ENCODE results near the gene PADI3. TPM values are rescaled to one million over a fixed set of nuclear protein-coding genes. Genes with fewer than 3 reads are reported as not detected.

Gene PADI3
- total RNA-seq, 3 donors from 2014 or later, result not detected

DNA sequence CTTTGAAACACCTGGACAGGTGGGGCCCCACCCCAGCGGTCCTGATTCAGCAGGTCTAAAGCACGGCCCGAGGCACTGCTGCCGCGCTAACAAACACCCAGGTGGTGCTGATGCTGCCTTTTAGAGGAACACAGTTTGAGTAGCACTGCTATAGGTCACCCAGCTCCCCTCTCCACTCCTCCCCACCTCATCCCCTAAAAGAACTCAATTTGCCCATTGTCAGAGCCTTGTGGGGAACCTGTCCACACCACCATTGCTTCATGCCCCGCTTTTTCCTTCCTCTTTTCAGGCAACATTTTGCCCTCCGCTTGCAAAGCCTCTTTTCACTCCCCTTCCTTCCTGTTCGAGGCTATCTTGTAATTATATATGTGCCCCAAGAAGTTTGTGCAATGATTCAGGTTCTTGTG is 32.9 kb downstream of the PADI3 start:
- Mint-ChIP-seq H3K4me1 (ENCODE audit: low read depth) (no peaks in the 10 kb centered on the region), H3K9me3 (no peaks in the 10 kb centered on the region), H3K4me3 (no peak overlapping the region), H3K27me3 (ENCODE audit: low read depth) (peaks cover 17% of the 10 kb centered on the region), H3K36me3 (ENCODE audit: insufficient read depth) (no peaks in the 10 kb centered on the region)
- ATAC-seq, result no peak
- no peak for DNase-seq

DNA sequence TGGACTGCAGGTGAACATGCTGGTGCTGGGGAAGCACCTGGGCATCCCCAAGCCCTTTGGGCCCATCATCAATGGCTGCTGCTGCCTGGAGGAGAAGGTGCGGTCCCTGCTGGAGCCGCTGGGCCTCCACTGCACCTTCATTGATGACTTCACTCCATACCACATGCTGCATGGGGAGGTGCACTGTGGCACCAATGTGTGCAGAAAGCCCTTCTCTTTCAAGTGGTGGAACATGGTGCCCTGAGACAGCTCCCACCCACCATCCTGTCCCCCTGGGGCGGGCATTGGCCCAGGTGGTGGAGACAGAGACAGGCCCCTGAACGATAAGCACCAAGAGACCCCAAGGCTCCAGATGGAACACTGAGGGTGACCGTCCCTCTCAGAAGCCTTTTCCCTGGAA is 33.9 kb downstream of the PADI3 start:
- Mint-ChIP-seq H3K4me3 (no peak overlapping the region), H3K4me1 (ENCODE audit: low read depth) (no peaks in the 10 kb centered on the region), H3K27me3 (ENCODE audit: low read depth) (peaks cover 17% of the 10 kb centered on the region), H3K9me3 (no peaks in the 10 kb centered on the region), H3K36me3 (ENCODE audit: insufficient read depth) (no peaks in the 10 kb centered on the region)
- no peak for DNase-seq
- ATAC-seq, result no peak

DNA sequence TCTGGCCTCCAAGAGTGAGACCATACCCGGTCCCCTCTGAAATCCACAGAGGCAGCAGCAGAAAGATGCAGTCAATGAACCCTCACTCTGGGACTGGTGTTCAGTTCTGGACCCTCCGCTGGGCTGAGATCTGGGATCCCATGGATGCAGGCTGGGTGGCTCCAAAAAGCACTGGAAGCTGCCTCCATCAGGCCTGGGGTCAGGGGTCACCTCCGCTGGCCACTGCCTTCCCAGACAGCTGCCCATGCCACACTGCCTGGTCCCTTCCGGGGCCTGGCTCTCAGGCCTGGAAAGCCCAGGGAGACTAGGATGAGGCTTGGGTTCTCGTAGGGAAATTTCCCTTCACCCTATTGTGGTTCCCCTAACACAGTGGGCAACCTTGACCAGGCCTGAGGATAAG is 37.7 kb downstream of the PADI3 start:
- no peak overlapping the region for H3K4me3 Mint-ChIP-seq
- ATAC-seq, result no peak
- H3K27me3 Mint-ChIP-seq (ENCODE audit: low read depth), result peaks cover 8% of the 10 kb centered on the region

DNA sequence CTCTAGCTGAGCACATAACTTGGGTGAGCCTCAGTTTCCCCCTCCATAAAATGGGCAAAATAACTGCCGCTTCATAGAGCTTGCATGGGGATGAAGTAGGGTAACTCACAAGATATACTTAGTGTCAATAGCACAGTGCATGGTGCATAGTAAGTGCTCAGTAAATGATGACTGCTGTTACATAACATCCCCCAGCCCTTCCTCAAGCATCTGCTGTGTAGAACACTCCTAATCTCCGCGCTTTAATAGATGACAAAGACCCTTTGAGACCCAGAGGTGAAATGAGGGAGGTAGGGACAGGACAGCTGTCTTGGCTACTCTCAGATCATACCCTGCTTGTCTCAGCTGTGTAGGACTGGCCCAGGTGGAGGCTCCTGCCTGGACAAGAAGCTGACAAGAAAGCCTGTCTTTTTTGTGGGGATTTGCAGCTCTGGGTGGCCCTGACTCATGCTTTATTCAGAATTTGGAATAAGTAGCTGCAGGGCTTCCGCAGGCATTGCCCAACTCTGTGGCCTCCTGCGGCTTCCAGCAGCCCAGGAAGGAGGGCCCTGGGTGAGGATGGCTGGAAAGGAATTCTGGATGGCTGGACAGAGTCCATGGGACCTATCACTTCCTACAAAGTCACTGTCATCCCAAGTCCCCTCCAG is 38.4 kb downstream of the PADI3 start:
- no peak for DNase-seq
- Mint-ChIP-seq H3K4me3 (no peak overlapping the region), H3K9me3 (no peaks in the 10 kb centered on the region), H3K36me3 (ENCODE audit: insufficient read depth) (no peaks in the 10 kb centered on the region), H3K4me1 (ENCODE audit: low read depth) (no peaks in the 10 kb centered on the region), H3K27me3 (ENCODE audit: low read depth) (peaks cover 6% of the 10 kb centered on the region)
- ATAC-seq, result no peak

More for the DNA sequence above, 37.7 kb downstream of the PADI3 start:
- H3K36me3 Mint-ChIP-seq (ENCODE audit: insufficient read depth), result no peaks in the 10 kb centered on the region
- H3K9me3 Mint-ChIP-seq, result no peaks in the 10 kb centered on the region
- DNase-seq, result no peak
- H3K4me1 Mint-ChIP-seq (ENCODE audit: low read depth), result no peaks in the 10 kb centered on the region

DNA sequence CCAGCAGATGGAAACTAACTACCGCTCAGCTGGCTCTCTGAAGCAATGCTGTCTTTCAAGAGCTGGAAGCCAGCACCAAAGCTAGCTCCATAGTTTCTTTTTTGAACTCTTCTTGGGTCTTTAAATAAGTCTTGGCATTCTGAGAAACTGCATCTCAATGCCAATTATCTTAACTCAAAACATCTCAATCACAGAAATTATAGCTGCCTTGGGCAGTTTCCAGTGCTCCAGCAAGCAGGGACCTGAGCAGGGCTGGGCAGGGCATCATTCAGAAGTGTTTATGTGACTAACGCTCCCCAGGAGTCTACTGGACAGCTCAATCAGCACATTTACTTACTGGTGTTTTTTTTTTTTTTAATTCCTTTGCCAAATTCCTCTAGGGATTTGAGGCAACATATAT is 40.8 kb downstream of the PADI3 start:
- no peaks in the 10 kb centered on the region for H3K36me3 Mint-ChIP-seq (ENCODE audit: insufficient read depth)
- no peaks in the 10 kb centered on the region for H3K4me1 Mint-ChIP-seq (ENCODE audit: low read depth)
- H3K9me3 Mint-ChIP-seq, result no peaks in the 10 kb centered on the region
- H3K27me3 Mint-ChIP-seq (ENCODE audit: low read depth), result peaks cover 9% of the 10 kb centered on the region
- no peak for ATAC-seq
- H3K4me3 Mint-ChIP-seq, result no peak overlapping the region
- DNase-seq, result no peak

DNA sequence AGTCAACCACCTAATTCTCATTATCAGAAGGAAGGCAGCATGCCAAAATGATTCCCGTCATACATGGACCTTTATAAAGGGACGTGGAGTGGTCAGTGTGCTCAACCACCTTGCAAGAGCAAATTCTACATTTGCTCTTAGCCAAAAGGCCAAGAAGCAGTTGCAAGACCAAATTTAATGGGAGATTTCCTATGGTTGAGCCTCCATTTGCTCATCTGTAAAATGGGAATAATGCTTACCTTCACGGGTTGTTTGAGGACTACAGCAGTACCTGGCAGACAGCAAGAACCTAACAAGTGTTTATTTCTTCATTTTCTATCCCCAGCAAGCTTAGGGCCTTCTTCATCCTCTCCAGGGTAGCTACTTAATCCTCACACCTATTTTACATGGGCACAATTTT is 41.7 kb downstream of the PADI3 start:
- no peak for ATAC-seq
- Mint-ChIP-seq H3K9me3 (no peaks in the 10 kb centered on the region), H3K4me1 (ENCODE audit: low read depth) (no peaks in the 10 kb centered on the region), H3K27me3 (ENCODE audit: low read depth) (peaks cover 11% of the 10 kb centered on the region), H3K4me3 (no peak overlapping the region), H3K36me3 (ENCODE audit: insufficient read depth) (no peaks in the 10 kb centered on the region)
- no peak for DNase-seq

DNA sequence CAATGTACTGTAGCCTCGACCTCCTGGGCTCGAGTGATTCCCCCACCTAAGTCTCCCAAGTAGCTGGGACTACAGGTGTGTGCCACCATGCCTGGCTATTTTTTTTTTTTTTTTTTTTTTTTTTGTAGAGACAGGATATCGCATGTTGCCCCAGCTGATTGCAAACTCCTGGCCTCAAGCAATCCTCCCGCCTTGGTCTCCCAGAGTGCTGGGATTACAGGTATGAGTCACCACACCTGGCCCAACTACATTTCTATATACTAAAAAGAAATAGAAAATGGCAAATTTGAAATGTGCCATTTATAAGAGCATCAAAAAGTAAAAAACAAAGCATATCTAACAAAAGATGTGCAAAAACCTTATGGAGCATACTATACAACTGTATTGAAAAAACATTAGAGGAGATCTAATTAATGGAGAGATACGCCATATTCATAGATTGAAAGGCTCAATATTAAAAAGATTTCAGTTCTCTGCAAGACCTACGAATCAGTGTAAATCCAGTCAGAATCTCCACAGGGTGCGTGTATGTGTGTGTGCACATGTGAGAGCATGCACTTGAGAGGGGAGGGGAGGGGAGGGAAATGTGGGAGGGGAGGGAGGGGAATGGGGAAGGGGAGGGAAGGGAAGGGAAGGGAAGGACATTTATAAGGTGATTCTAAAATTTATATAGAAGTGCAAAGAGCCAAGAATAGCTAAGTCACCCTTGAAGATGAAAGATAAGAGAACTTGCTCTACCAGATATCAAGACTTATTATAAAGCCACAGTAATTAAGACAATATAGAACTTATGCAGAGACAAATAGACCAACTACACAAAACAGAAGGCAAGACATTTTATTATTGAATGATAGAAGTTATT is 43.6 kb downstream of the PADI3 start:
- Mint-ChIP-seq H3K4me3 (no peak overlapping the region), H3K4me1 (ENCODE audit: low read depth) (no peaks in the 10 kb centered on the region), H3K27me3 (ENCODE audit: low read depth) (peaks cover 11% of the 10 kb centered on the region), H3K9me3 (no peaks in the 10 kb centered on the region), H3K36me3 (ENCODE audit: insufficient read depth) (no peaks in the 10 kb centered on the region)
- DNase-seq, result no peak
- no peak for ATAC-seq

DNA sequence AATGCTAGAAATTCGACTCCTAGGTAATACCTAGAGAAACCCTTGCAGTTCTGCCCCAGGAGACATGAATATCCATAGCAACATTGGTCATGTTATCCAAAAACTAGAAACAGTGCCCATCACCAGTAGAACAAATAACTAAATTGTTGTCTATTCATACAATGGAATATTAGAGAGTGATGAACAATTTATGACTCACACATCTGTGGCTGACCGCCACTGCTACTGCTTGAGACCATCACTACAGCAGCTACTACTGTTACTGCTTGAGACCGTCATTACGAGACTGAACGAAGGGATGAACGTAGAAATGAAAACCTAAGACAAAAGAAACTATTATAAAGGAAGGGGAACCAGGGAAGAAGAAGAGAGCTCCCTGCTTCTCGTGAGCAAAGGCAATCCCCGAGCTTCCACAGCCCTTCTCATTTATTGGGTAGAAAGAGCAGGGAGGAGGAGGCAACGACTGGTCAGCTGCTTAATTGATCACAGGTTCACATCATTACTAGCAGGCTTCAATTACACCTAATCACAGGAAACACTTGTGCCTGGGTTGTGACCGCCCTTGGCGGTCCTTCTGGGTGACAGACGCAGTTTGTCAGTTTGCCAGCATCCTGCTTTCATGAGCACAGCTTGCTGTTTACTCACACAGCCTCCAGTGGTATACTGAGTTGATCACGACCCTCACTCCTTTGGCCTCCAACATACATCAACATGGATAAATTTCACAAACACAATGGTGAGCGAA is 45.0 kb downstream of the PADI3 start:
- Mint-ChIP-seq H3K4me1 (ENCODE audit: low read depth) (no peaks in the 10 kb centered on the region), H3K27me3 (ENCODE audit: low read depth) (peaks cover 15% of the 10 kb centered on the region)

DNA sequence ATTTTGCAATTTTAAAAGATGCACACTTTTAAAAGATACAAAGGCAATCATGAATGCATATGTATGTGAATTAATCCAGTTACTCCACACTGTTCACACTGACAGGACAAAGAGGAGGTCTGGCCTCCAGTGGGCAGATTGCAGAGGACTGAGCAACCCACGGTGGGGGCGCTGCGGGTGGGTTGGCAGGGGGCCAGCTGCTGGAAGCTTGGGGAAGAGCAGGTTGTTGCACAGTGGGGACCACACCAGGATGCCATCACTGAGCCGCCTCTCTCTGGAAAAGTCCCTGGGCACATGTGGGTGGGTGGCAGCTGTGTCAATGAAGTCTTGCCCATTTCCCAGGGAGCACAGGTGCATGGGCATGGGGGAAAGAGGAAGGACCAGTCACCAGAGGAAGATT is 46.4 kb downstream of the PADI3 start:
- DNase-seq (no peak), ATAC-seq (no peak)
- peaks cover 4% of the 10 kb centered on the region for H3K9me3 Mint-ChIP-seq
- no peaks in the 10 kb centered on the region for H3K4me1 Mint-ChIP-seq (ENCODE audit: low read depth)
- H3K27me3 Mint-ChIP-seq (ENCODE audit: low read depth), result peaks cover 16% of the 10 kb centered on the region
- no peak overlapping the region for H3K4me3 Mint-ChIP-seq
- H3K36me3 Mint-ChIP-seq (ENCODE audit: insufficient read depth), result peaks cover 2% of the 10 kb centered on the region

More for the DNA sequence above, 45.0 kb downstream of the PADI3 start:
- peaks cover 2% of the 10 kb centered on the region for H3K36me3 Mint-ChIP-seq (ENCODE audit: insufficient read depth)
- ATAC-seq (no peak), DNase-seq (no peak)
- H3K4me3 Mint-ChIP-seq, result no peak overlapping the region
- H3K9me3 Mint-ChIP-seq, result peaks cover 1% of the 10 kb centered on the region

DNA sequence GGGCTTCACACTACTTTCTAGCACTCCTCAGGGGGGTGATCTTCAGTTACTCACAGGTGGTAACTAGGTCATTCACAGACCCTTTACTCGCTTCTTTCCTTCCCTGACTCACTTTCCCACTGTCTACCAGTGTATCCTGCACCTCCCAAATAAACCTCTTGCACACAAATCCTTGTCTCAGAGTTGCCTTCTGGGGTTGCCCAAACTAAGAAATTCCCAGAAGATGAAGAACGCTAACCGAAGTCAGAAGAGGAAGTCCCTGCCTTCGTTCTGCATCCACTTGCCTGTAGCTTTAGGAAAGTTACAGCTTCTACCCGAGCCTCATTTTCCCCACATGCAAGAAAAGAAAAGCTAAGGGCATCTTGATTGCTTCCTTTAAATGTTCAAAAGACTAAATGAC is 47.2 kb downstream of the PADI3 start:
- ATAC-seq (no peak), DNase-seq (no peak)
- peaks cover 2% of the 10 kb centered on the region for H3K36me3 Mint-ChIP-seq (ENCODE audit: insufficient read depth)
- no peak overlapping the region for H3K4me3 Mint-ChIP-seq
- H3K4me1 Mint-ChIP-seq (ENCODE audit: low read depth), result no peaks in the 10 kb centered on the region
- H3K27me3 Mint-ChIP-seq (ENCODE audit: low read depth), result peaks cover 16% of the 10 kb centered on the region
- peaks cover 4% of the 10 kb centered on the region for H3K9me3 Mint-ChIP-seq

DNA sequence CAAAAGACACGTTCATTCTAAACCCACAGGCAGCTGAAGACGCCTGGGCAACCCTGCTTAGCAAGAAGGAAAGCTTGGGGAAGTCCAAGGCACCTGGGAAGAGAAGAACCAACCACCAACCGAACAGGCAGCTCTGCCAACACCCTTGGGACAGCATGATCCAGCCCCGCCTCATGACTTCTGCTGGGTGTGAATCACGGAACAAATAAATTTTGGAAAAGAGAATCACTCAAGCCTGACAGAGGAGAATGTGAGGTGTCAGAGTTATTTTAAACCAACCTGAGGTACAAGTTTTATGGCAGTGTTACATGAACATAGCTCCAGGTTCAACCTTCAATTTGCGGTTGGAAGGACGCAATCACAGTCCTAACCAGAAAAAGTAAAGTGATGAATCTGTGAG is 49.1 kb downstream of the PADI3 start:
- no peak overlapping the region for H3K4me3 Mint-ChIP-seq
- DNase-seq (no peak), ATAC-seq (no peak)
- H3K9me3 Mint-ChIP-seq, result peaks cover 15% of the 10 kb centered on the region
- H3K36me3 Mint-ChIP-seq (ENCODE audit: insufficient read depth), result peaks cover 2% of the 10 kb centered on the region
- peaks cover 19% of the 10 kb centered on the region for H3K27me3 Mint-ChIP-seq (ENCODE audit: low read depth)
- H3K4me1 Mint-ChIP-seq (ENCODE audit: low read depth), result no peaks in the 10 kb centered on the region

DNA sequence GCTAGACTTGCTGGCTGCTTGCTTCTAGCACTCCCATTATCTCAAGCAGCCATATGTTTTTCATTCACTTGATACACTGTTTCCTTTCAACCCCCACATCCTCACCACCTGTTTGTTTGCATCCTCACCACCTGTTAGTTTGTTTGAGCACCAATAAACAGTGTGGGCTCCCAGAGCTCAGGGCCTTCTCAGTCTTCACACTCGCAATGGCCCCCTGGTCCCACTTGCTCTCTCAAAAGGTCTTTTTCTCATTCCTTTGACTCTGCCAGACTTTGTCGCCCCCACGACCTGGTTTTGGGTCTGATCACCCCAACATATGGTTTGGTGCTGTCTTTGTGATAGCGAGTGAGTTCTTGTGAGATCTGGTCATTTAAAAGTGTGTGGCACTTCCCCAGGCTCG is 52.9 kb downstream of the PADI3 start:
- Mint-ChIP-seq H3K27me3 (ENCODE audit: low read depth) (peaks cover 9% of the 10 kb centered on the region), H3K36me3 (ENCODE audit: insufficient read depth) (peaks cover 2% of the 10 kb centered on the region), H3K4me3 (no peak overlapping the region), H3K9me3 (peaks cover 15% of the 10 kb centered on the region), H3K4me1 (ENCODE audit: low read depth) (no peaks in the 10 kb centered on the region)
- ATAC-seq, result no peak
- DNase-seq, result no peak

DNA sequence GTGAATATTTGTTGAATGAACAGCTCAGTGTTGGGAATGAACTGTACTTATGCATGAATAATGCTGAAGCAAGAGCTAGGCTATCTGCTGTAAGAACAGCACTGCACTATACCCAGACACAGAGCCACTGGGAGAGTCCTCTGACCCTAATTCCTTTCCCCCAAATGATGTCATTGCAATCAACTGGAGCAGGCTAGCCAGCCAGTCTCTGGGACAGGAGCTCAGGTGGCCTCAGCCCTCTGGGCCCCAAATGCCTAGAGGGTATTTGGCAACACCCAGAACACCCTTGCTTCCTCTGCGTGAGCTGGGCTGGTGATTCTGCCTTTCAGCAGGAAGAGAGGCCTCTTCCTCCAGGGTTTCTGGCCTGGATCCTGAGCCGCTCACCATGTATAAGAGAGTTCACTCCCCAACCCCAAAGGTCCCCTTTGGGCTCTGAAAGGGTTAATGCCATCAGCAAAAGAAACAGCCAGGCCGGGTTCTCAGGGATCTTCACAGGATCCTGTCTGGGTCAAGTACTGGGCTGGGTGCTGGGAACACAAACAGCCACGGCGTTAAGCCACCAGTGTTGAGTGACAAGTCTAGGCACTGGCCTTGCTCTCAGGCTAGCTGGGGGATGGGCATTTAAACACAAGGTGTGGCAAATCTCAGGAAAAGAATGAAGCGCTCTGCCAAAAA is 55.4 kb downstream of the PADI3 start:
- no peaks in the 10 kb centered on the region for H3K4me1 Mint-ChIP-seq (ENCODE audit: low read depth)
- no peak for ATAC-seq

DNA sequence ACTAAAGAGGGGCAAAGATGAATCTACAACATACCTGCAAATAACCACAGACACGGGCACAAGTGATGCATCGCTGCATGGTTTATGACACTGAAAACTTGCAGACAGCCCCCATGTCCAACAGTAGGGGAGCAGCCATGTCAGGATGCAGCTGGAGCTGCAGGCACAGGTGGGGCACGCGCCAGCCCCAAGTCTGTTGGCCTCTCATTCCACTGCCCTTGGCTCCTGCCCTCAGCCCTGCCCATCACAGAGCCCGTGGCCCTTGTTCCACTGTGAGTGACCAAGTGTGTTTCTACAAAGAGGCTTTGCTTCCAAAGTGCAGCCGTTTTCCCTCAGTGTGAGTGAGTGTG is 55.9 kb downstream of the PADI3 start:
- no peak for ATAC-seq
- Mint-ChIP-seq H3K27me3 (ENCODE audit: low read depth) (peaks cover 22% of the 10 kb centered on the region), H3K36me3 (ENCODE audit: insufficient read depth) (no peaks in the 10 kb centered on the region), H3K4me3 (no peak overlapping the region), H3K9me3 (peaks cover 12% of the 10 kb centered on the region), H3K4me1 (ENCODE audit: low read depth) (no peaks in the 10 kb centered on the region)
- no peak for DNase-seq

More for the DNA sequence above, 55.4 kb downstream of the PADI3 start:
- peaks cover 12% of the 10 kb centered on the region for H3K9me3 Mint-ChIP-seq
- no peaks in the 10 kb centered on the region for H3K36me3 Mint-ChIP-seq (ENCODE audit: insufficient read depth)
- no peak for DNase-seq
- H3K27me3 Mint-ChIP-seq (ENCODE audit: low read depth), result peaks cover 17% of the 10 kb centered on the region
- H3K4me3 Mint-ChIP-seq, result no peak overlapping the region
